Omental fat pad (tissue), 4 donors: Measurements from ENCODE around the gene SLC1A6. TPM values are rescaled to one million over a fixed set of nuclear protein-coding genes. Genes with fewer than 3 reads are reported as not detected.
"Not testable (repeated sequence)": the region's sequence is repeated elsewhere in the genome, so short reads cannot be mapped to it uniquely, and the experiment has no call there.

Source experiments
- ATAC-seq: fragments of 150-250 bp; one replicate; pipeline ENCODE4 v1.9.1; 2016; ENCODE audit warnings: mild to moderate bottlenecking, moderate library complexity; ENCODE audit not compliant: low FRiP score
- DNase-seq: peaks from one replicate; pipeline ENCODE4 v3.0.0-alpha.2; 2019; ENCODE audit warnings: low spot score
- total RNA-seq, 4 donors: library from RNA; depleted of rRNA; stranded (reverse); fragments of >200 nt; gene quantifications; one replicate each; pipeline ENCODE4 v1.1.0, GENCODE V29; 2016
- TF ChIP-seq, protein P1 (sequence below), 3 donors: fragments of 450-650 bp; IDR thresholded peaks; one replicate each; pipeline ENCODE4 v1.5.1; 2016 to 2017; ENCODE audit warnings: antibody characterized with exemption in 3 of 3, mild to moderate bottlenecking in 3 of 3, moderate library complexity in 2 of 3

SLC1A6 gene
- total RNA-seq = not detected

DNA sequence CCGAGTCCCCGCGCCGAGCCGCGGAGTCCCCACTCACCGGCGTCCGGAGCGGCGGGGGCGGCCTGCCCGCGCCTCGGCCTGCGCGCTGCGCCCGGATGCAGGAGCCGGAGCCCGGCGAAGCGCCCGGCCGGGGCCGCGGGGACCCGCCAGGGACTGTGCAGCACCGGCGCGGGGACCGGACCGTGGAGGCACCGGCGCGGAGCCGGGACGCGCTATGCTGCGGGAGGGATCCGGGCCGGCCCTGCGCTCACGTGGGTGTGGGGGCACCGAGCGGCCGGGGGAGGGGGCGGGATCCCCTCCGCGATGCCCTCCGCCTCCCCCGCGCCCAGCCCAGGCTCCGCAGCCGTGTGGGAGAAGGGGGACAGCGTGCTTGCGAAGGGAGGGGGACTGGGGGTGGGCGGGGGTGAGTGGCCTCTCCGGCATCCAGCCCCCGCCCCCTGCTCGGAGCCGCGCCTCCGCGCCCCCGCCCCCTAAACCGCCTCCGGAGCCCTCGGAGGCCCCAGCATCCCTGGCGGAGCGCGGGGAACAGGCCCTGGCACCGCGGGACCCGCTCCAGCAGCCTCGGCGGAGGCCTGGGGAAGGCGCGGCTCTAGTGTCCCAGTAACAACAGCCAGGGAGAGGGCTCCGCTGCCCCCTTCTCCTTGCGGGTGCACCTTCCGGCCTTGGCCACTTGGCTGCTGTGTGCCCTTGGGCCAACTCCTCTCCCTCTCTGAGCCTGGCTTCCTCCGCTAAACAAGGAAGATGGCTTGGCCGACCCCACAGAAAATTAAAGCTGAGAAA lies at the start of gene SLC1A6:
Gene SLC1A6 (minus strand): TSS at position 389 of the 780 bp plus-strand sequence. CDS start 6,954 bp downstream, outside the sequence.
- DNase-seq = no peak
- TF ChIP-seq, protein P1, sequence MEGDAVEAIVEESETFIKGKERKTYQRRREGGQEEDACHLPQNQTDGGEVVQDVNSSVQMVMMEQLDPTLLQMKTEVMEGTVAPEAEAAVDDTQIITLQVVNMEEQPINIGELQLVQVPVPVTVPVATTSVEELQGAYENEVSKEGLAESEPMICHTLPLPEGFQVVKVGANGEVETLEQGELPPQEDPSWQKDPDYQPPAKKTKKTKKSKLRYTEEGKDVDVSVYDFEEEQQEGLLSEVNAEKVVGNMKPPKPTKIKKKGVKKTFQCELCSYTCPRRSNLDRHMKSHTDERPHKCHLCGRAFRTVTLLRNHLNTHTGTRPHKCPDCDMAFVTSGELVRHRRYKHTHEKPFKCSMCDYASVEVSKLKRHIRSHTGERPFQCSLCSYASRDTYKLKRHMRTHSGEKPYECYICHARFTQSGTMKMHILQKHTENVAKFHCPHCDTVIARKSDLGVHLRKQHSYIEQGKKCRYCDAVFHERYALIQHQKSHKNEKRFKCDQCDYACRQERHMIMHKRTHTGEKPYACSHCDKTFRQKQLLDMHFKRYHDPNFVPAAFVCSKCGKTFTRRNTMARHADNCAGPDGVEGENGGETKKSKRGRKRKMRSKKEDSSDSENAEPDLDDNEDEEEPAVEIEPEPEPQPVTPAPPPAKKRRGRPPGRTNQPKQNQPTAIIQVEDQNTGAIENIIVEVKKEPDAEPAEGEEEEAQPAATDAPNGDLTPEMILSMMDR (IDR thresholded peaks at IDR 0.05) = no peak
- ATAC-seq = no peak

- TF ChIP-seq, protein P1 (IDR thresholded peaks at IDR 0.05) = no peak
- ATAC-seq (no peak), DNase-seq (no peak)
These were observed 48.8 kb upstream of the SLC1A6 start for GRCh38 chr19:15028490-15028889.

GRCh38 chr19:15025217-15025616 lies 45.6 kb upstream of the SLC1A6 start:
- ATAC-seq = no peak
- no peak for DNase-seq
- TF ChIP-seq, protein P1 (IDR thresholded peaks at IDR 0.05) = no peak

- no peak for ATAC-seq
- DNase-seq = no peak
- TF ChIP-seq, protein P1 (IDR thresholded peaks at IDR 0.05) = no peak
These were observed 43.1 kb upstream of the SLC1A6 start for GRCh38 chr19:15022752-15023151.

- no peak for ATAC-seq
- TF ChIP-seq, protein P1 (IDR thresholded peaks at IDR 0.05) = no peak
- DNase-seq = no peak
These were observed 41.8 kb upstream of the SLC1A6 start for GRCh38 chr19:15021286-15022007.

DNA sequence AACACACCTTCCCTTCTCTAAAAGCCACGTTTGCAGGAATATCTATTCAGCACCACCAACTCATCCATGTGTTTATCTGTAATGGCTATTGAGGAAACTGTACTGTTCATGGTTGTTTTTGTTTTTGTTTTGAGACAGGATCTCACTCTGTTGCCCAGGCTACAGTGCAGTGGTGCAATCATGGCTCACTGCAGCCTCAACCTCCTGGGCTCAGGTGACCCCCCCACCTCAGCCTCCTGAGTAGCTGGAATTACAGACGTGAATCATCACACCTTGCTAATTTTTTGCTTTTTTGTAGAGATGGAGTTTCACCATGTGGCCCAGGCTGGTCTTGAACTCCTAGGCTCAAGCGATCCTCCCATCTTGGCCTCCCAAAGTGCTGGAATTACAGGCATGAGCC lies 39.2 kb upstream of the SLC1A6 start:
- not testable (repeated sequence) for ATAC-seq, DNase-seq

GRCh38 chr19:15015946-15016542 lies 36.4 kb upstream of the SLC1A6 start:
- DNase-seq (no peak), ATAC-seq (no peak)
- TF ChIP-seq, protein P1 (IDR thresholded peaks at IDR 0.05) = no peak
